ENCODE data around the gene EDIL3. TPM values are rescaled to one million over a fixed set of nuclear protein-coding genes. Genes with fewer than 3 reads are reported as not detected.

Gene EDIL3
- total RNA-seq, 1 experiment from 2014 or later: 0.07 TPM

DNA sequence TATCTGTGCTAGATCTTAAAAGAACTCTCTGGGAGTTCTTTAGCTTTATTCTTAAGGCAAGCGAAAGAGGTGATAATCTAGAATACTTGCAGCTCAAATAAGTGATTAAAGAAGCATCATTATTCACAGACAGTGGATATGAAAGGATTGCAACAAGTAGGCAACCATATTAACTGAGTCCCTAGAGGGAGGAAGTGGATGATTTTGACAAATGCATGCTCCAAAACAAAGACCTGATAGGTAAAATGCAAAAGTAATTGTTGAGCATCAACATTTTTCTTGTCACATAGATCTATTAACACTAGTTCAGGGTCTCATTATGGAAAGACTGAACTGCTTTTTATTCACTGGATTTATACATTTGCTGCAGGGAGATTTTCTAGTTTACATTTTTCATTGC is 109.1 kb downstream of the EDIL3 start:
- H3K27ac Mint-ChIP-seq (ENCODE audit: unreplicated experiment): no peak overlapping the region
- no peak overlapping the region for H3K4me3 Mint-ChIP-seq (ENCODE audit: low read depth, unreplicated experiment)
- CTCF ChIA-PET: interaction anchor here (0.6 to 1.0 kb wide), 2 partner anchors 15 to 350 kb away, joined by 3 read pairs; no protein-coding TSS in a partner anchor
- H3K27me3 Mint-ChIP-seq (ENCODE audit: unreplicated experiment): no peaks in the 10 kb centered on the region
- BruUV-seq (replicated peaks): no TSS peak
- no peaks in the 10 kb centered on the region for H3K9me3 Mint-ChIP-seq (ENCODE audit: low read depth, unreplicated experiment)
- intact Hi-C loops (cut with micrococcal nuclease; ENCODE audit: unreplicated experiment): loop anchor here (1.0 to 2.0 kb wide), 3 partner anchors 105 to 774 kb away; no protein-coding TSS in a partner anchor
- peaks cover 12% of the 10 kb centered on the region for H3K4me1 Mint-ChIP-seq (ENCODE audit: low read depth, unreplicated experiment)
- H3K36me3 Mint-ChIP-seq (ENCODE audit: insufficient read depth, unreplicated experiment): no peaks in the 10 kb centered on the region
- TF ChIP-seq, protein P1, sequence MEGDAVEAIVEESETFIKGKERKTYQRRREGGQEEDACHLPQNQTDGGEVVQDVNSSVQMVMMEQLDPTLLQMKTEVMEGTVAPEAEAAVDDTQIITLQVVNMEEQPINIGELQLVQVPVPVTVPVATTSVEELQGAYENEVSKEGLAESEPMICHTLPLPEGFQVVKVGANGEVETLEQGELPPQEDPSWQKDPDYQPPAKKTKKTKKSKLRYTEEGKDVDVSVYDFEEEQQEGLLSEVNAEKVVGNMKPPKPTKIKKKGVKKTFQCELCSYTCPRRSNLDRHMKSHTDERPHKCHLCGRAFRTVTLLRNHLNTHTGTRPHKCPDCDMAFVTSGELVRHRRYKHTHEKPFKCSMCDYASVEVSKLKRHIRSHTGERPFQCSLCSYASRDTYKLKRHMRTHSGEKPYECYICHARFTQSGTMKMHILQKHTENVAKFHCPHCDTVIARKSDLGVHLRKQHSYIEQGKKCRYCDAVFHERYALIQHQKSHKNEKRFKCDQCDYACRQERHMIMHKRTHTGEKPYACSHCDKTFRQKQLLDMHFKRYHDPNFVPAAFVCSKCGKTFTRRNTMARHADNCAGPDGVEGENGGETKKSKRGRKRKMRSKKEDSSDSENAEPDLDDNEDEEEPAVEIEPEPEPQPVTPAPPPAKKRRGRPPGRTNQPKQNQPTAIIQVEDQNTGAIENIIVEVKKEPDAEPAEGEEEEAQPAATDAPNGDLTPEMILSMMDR (IDR thresholded peaks at IDR 0.05; ENCODE audit: unreplicated experiment): no peak
- no peak for DNase-seq

DNA sequence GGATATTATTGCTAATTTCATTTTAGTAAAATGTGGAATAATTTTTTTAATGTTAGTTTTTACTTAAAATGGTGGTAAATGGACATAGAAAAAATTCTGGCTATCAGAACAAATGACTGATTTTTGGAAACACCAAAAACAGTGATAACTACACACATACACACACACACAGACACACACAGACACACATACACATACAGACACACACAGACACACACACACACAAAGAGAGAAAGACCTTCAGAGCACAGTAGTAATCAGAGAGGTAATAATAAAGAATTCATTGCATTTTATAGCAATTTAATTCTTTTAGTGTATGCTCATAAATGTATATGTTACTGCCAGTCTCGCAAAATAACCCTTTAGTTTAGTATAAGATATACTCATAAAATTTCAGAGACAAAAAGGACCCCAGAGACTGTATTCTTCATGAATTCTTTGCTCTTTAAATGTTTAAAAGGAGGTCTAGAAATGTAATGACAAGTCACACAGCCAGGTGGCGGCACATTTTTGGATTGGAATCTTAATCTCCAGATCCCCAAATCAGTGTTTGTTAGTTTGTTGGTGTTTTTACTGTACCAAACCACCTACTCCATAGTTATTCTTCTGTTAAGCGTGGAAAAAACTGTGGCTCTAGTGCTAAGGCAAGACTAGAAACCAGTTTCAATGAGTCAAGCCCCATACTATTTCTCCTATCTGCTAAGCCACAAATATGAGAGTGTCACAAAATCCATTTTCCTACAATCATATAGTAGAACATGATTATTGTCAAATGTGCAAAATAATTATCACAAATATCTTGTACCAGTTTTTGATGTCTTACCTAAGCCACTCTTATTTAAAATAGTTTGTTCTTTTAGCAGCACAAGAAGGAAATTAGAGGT is 109.9 kb downstream of the EDIL3 start:
- DNase-seq: peak; percentile 55
- no TSS peak for BruUV-seq (replicated peaks)
- Mint-ChIP-seq H3K27ac (ENCODE audit: unreplicated experiment) (no peak overlapping the region), H3K36me3 (ENCODE audit: insufficient read depth, unreplicated experiment) (no peaks in the 10 kb centered on the region), H3K4me1 (ENCODE audit: low read depth, unreplicated experiment) (peaks cover 12% of the 10 kb centered on the region), H3K4me3 (ENCODE audit: low read depth, unreplicated experiment) (no peak overlapping the region), H3K27me3 (ENCODE audit: unreplicated experiment) (no peaks in the 10 kb centered on the region), H3K9me3 (ENCODE audit: low read depth, unreplicated experiment) (no peaks in the 10 kb centered on the region)
- CTCF ChIA-PET: interaction anchor here (1.0 kb wide), 1 partner anchor 15 kb away, joined by 3 read pairs; no protein-coding TSS in a partner anchor
- TF ChIP-seq, protein P1 (IDR thresholded peaks at IDR 0.05; ENCODE audit: unreplicated experiment): peak; percentile 66
- intact Hi-C loops (cut with micrococcal nuclease; ENCODE audit: unreplicated experiment): loop anchor here (1.0 to 2.0 kb wide), 3 partner anchors 105 to 774 kb away; no protein-coding TSS in a partner anchor

DNA sequence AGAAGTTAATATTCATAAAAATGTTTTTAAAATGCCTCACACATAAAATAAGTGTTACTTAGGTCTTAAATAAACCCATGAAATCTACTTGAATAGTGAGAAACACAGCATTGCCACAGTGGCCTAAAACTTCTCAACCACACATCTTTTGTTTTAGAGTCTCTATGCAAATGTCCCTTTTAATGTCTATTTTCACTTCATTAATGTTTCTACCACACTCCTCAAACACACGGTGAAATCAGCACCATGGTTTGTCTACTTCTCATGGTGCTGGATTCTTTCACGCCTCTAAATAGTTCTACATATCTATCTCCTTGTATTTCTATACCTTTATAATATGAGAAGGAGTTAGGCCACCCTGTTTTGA is 111.2 kb downstream of the EDIL3 start:
- H3K4me3 Mint-ChIP-seq (ENCODE audit: low read depth, unreplicated experiment): no peak overlapping the region
- H3K9me3 Mint-ChIP-seq (ENCODE audit: low read depth, unreplicated experiment): no peaks in the 10 kb centered on the region
- no peak overlapping the region for H3K27ac Mint-ChIP-seq (ENCODE audit: unreplicated experiment)
- CTCF ChIA-PET: no interaction called here
- TF ChIP-seq, protein P1 (IDR thresholded peaks at IDR 0.05; ENCODE audit: unreplicated experiment): no peak
- no peaks in the 10 kb centered on the region for H3K36me3 Mint-ChIP-seq (ENCODE audit: insufficient read depth, unreplicated experiment)
- no peak for DNase-seq
- no TSS peak for BruUV-seq (replicated peaks)
- peaks cover 12% of the 10 kb centered on the region for H3K4me1 Mint-ChIP-seq (ENCODE audit: low read depth, unreplicated experiment)
- H3K27me3 Mint-ChIP-seq (ENCODE audit: unreplicated experiment): no peaks in the 10 kb centered on the region
- intact Hi-C loops (cut with micrococcal nuclease; ENCODE audit: unreplicated experiment): no loop called here

DNA sequence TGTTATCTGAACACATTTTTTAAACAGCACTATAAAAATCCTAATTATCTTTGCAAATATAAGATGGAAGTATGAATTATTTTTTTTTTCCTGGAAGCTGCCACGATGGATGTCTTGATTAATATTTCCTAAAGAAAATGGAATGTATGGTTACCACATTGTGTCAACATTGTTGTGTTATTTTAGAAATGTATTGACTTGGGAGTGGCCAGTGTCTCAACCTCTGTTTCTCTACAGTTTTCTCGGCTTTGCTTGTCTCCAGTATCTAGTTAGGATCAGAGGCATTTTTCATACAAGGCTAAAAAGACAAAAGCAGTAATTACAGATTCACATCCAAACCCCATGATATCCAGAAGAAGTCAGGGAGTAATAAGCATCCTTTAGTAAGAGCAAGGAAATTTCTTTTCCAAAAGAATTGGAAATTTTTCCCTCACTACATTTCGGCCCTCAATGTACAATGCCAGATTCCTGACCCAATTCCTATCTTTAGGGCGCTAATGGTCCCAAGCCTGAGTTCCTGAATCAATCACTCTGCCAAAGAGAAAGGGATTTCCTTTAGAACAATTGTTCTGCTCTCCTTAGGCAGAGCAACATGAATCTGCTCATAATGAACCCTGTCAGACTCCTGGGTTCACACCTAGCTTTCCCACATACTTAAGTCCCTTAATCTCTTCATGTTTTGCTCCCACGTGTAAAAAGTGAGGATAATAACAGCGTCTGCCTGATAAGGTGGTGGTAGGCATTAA is 111.7 kb downstream of the EDIL3 start:
- no peak for DNase-seq
- TF ChIP-seq, protein P1 (IDR thresholded peaks at IDR 0.05; ENCODE audit: unreplicated experiment): no peak
- peaks cover 12% of the 10 kb centered on the region for H3K4me1 Mint-ChIP-seq (ENCODE audit: low read depth, unreplicated experiment)
- H3K27ac Mint-ChIP-seq (ENCODE audit: unreplicated experiment): no peak overlapping the region
- H3K9me3 Mint-ChIP-seq (ENCODE audit: low read depth, unreplicated experiment): no peaks in the 10 kb centered on the region
- BruUV-seq (replicated peaks): no TSS peak
- CTCF ChIA-PET: interaction anchor here (0.7 kb wide), 1 partner anchor 1180 kb away, joined by 3 read pairs; no protein-coding TSS in a partner anchor
- H3K4me3 Mint-ChIP-seq (ENCODE audit: low read depth, unreplicated experiment): no peak overlapping the region
- no peaks in the 10 kb centered on the region for H3K36me3 Mint-ChIP-seq (ENCODE audit: insufficient read depth, unreplicated experiment)
- no peaks in the 10 kb centered on the region for H3K27me3 Mint-ChIP-seq (ENCODE audit: unreplicated experiment)
- intact Hi-C loops (cut with micrococcal nuclease; ENCODE audit: unreplicated experiment): no loop called here

All from Calu3 (cell line).